Testis (tissue), 2 donors: ENCODE data around the gene SOX2.

Source experiments
- POLR2A ChIP-seq: fragments of 450-650 bp; IDR thresholded peaks from one replicate; pipeline ENCODE4 v1.6.1; 2017; ENCODE audit warnings: antibody characterized with exemption, mild to moderate bottlenecking, moderate library complexity
- TF ChIP-seq, protein P1 (sequence below), 3 experiments: fragments of 450-650 bp in 2 of 3; fragments of 200-600 bp in 1 of 3; sonication (generic) in 1 of 3; IDR thresholded peaks; one replicate each; pipeline ENCODE4 v1.5.1; 2016 to 2019; ENCODE audit warnings: antibody characterized with exemption in 3 of 3, mild to moderate bottlenecking in 2 of 3, moderate library complexity in 1 of 3

DNA sequence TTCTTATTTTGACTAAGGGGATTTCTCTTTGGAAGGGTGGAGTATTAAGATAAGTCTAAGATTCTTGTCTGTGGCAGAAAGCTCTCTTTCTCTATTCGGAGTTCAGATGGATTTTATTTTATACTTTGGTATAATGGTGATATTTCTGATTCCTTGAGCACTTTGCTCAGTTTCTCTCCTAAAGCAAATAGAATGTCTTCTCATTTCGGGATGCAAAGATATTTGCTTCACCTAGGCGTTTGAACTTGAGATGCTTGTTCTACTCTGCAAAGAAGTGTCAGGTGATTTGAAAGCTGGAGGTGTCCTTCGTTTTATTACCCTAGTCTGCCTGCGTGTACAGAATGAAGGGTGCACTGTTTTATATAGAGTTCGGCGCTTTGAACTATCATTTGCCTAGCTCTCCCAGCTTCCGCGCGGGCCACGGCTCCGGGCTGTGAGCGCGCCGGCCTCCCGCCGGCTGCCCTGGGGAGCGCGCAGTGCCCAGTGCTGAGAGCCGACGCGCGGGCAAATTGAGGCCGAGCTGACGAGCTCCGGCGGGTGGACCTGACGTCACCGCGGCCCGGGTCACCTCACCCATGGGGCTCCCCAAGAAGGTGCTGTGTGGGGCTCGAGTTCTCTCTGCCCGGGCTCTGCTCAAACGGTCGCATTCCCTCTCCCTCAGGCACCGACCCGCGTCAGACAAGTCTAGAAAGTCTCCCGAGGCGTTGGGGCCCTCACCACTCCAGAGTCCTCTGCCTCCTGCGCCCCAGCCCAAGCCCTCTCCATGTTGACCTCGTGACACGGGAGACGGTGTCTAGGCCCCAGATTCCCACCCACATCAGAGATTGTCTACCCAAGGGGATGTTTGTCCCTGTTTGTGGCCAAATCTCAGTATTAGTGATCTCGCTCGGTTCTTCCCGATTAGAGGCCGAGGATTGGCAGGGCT is 7.5 kb downstream of the SOX2 start:
- TF ChIP-seq, protein P1, sequence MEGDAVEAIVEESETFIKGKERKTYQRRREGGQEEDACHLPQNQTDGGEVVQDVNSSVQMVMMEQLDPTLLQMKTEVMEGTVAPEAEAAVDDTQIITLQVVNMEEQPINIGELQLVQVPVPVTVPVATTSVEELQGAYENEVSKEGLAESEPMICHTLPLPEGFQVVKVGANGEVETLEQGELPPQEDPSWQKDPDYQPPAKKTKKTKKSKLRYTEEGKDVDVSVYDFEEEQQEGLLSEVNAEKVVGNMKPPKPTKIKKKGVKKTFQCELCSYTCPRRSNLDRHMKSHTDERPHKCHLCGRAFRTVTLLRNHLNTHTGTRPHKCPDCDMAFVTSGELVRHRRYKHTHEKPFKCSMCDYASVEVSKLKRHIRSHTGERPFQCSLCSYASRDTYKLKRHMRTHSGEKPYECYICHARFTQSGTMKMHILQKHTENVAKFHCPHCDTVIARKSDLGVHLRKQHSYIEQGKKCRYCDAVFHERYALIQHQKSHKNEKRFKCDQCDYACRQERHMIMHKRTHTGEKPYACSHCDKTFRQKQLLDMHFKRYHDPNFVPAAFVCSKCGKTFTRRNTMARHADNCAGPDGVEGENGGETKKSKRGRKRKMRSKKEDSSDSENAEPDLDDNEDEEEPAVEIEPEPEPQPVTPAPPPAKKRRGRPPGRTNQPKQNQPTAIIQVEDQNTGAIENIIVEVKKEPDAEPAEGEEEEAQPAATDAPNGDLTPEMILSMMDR (IDR thresholded peaks at IDR 0.05), result no peak
- no peak for TF ChIP-seq POLR2A
